GM21825 (cell line): Measurements from ENCODE around the gene TULP4.

Experiments
- ATAC-seq: cut with Tn5 transposase; IDR thresholded peaks from one replicate; pipeline ENCODE4 v1.9.1; 2021; ENCODE audit warnings: mild to moderate bottlenecking, moderate library complexity; ENCODE audit not compliant: unreplicated experiment

Gene TULP4

GRCh38 chr6:158416883-158417759 is 104.9 kb downstream of the TULP4 start:
- ATAC-seq: no peak

DNA sequence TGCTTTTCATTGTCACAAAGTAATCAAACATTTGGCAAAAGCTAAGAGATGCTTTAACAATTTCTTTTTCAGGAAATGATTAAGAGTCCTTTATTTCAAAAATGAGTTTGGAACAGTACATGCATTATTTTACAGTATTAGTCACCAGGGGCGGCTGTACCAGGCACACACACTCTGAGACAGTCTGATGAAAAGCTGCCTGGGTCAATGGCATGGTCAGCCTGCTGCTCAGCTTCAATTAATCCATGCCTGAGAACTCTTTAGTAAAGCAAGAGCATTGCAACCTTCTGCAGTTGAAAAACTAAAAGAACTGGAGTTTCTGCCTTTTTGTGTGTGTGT is 105.5 kb downstream of the TULP4 start:
- no peak for ATAC-seq

- no peak for ATAC-seq
Observed at GRCh38 chr6:158418501-158418900, 106.2 kb downstream of the TULP4 start.

DNA sequence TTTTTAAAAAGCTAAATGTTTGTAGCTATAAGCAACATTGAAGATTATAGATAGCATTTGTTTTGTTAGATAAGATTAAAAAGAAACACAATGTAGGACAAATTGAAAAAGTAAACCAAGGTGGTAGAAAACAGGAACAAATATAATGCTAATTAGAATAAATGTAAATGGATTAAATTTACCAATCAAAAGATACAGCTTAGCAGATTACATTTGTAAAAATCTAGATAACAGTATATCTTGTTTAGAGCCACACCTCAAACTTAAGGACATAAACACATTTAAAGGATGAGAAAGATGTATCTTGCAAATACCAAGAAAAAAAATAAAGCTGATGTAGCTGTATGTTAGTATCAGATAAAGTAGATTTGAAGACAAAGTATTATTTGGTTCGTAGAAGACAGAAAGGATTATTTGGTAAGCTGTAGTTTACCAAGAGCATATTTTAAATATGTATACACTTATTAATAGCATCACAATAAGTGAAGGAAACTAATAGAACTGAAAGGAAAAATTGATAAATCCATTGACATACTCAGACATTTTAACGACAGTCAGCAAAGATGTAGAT is 107.2 kb downstream of the TULP4 start:
- ATAC-seq: no peak

DNA sequence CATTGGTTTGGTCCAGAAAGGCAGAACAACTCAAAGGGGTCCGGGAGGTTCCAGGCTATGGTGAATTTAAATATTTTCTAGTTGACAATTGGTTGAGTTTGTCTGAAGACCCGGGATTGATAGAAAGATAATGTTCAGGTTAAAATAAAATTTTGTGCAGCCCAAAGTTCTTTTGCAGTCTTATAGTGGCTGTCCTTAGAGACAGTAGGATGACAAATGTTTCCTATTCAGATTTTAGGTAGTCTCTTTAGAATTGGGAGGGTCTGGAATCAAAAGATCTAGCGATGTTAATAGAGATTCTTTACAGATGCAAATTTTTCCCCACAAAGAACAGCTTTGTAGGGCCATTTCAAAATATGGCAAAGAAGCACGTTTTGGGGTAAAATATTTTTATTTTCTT is 109.1 kb downstream of the TULP4 start:
- ATAC-seq: no peak

GRCh38 chr6:158422629-158423238 is 110.5 kb downstream of the TULP4 start:
- ATAC-seq: no peak

- no peak for ATAC-seq
Observed at GRCh38 chr6:158431036-158431435, 118.8 kb downstream of the TULP4 start.

DNA sequence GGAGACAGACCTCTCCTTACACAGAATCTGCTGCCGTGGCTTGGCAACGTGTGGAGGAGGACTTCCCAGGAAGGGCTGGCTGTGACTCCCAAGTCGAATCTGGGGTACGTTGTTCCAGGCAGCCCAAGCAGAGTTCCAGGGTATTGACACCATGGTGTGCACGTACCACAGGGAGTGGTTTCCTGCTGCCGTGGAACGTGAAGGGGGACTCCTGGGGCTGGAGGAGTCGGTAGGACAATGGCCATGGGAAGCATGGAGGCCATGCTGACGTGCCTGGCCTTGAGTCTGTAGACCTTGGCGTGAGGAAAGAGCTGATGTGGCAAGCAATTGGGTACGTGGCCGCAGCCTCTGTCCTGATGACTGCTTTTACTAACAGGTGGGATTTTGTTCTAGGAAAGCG is 119.3 kb downstream of the TULP4 start:
- ATAC-seq: no peak

GRCh38 chr6:158437571-158437970 is 125.3 kb downstream of the TULP4 start:
- no peak for ATAC-seq

- ATAC-seq: no peak
Observed at GRCh38 chr6:158438226-158438625, 126.0 kb downstream of the TULP4 start.

DNA sequence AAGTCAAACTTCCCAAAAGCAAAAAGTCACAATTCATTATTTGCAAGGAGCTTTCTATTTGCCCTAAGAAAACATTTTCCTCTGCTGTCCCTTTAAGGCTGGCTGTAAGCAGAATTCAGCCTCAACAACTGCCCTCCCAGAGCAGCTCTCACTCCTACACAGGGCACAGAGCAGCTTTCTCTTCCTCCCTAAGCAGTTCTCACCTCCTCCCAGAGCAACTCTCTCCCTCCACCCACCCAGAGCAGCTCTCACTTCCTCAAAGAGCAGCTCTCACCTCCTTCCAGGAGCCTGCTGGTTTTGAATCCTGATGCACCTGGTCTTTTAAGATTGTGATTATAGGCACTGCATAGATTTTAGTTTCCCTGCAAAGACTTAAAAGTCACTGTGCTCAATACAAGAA is 127.0 kb downstream of the TULP4 start:
- peak; percentile 96 for ATAC-seq

DNA sequence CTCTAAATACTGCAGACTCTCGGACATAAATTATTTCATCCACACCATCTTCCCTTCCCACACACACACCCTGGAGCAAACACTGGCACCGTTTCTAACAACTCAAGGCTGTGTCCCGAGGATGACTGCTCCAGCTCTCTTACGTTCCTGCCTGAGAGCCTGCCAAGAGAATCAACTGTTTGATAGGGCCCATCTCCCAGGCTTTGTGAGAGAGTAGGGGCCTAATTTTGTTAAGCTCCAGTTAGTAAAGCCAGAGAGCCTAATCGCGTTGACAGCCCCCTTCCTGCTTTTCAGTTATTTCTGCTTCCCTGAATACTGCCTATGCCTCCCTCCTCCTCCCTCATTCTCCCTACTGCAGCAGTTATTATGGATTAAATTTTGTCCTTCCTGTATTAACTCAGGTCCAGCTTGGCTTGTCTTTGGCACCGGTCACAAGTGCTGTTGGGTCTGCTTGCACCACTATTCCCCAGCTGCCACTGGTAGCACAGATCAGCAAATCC is 129.5 kb downstream of the TULP4 start:
- ATAC-seq: no peak

GRCh38 chr6:158442306-158442705 is 130.0 kb downstream of the TULP4 start:
- ATAC-seq: no peak

GRCh38 chr6:158445426-158446085 is 133.3 kb downstream of the TULP4 start:
- ATAC-seq: no peak

- no peak for ATAC-seq
Observed at GRCh38 chr6:158448856-158449255, 136.6 kb downstream of the TULP4 start.

GRCh38 chr6:158452191-158452590 is 139.9 kb downstream of the TULP4 start:
- no peak for ATAC-seq

DNA sequence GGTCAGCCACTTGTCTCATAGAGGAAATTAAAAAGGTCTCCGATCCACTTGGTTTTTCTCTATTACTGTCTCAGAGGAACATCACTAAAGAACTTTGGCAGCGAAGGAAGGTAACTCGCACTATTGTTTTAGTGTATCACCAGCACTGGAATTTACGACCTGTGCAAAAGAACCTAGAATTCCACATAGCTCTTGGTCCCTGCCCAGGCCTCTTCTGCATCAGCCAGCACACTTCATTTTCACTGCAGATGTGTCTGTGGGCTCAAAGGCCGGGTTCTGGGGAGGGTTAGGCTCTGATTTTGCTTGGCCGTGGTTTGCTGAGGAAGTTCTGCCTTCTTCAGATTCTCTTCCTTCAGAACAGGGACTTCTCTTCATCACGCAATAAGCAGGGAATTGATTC is 144.9 kb downstream of the TULP4 start:
- ATAC-seq: no peak

- no peak for ATAC-seq
Observed at GRCh38 chr6:158457616-158458278, 145.5 kb downstream of the TULP4 start.

GRCh38 chr6:158459726-158460125 is 147.5 kb downstream of the TULP4 start:
- ATAC-seq: no peak

GRCh38 chr6:158460602-158461169 is 148.4 kb downstream of the TULP4 start:
- no peak for ATAC-seq

GRCh38 chr6:158461954-158462353 is 149.7 kb downstream of the TULP4 start:
- ATAC-seq: no peak
